GM19193 (cell line): Measurements from ENCODE around the gene BLMH.

Experiments used
- POLR2A ChIP-seq: IDR thresholded peaks from 4 replicates; pipeline ENCODE4 v1.6.1; 2011; ENCODE audit not compliant: insufficient read depth, insufficient read length; ENCODE audit errors: extremely low read depth

BLMH gene

DNA sequence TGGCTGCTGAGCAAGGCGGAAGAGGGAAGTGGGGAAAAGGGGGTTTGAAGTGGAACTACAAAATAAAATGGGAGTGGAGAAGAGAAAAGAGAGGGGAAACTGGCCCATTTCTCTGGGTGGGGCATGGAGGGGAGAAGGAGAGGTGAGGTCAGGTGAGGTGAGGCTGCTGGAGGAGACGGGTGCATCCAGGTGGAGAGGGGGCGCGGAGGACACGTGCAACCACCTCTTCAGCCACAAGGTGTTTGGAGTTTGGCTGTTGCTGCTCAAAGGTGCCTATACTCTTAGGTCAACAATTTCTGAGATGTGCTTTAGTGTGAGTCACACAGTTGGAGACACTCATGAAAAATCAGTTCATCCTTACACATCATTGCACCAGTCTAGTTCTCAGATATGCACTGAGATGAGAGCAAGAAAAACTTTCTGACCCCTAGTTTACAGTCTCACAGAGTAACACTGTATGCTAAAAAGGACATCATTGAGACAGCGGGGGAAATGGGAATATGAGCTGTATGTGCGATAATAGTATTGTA, 61.1 kb downstream of the BLMH start:
- no peak for TF ChIP-seq POLR2A

DNA sequence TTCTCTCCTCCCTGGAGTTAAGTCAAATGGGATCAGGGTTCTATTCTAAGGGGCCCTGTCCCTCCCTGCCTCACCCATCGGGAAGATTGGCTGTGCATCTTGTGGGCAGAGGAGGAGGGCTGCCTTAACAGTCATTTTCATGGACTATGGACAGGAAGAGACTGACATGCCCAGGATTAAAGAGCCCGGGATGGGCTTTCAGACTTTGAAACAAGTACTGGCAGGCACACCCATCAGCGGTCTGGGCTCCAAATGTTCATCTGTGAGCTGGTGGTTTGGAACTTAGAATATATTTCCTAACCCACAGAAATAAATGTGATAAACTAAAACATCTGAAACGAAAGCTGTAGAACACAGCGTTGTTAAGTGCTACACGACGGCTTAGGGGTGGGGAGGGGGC, 62.7 kb downstream of the BLMH start:
- TF ChIP-seq POLR2A: no peak

DNA sequence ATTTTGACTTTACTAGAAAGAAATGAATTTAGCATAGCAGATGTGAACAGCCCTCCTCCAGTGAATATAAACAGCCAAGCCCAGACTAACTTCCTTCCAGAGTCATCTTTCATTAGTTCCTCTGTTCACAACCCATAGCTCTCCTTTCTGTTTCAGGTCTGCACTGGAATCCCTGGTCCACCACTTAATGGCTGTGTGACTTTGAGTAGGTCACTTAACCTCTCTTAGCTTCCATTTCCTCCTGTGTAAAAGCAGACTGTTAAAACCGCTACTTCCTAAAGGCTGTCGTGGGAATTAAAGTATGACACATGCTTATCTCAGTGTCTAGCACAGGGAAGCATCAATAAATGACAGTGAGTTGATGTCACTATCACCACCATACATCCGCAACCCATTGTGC, 63.7 kb downstream of the BLMH start:
- no peak for TF ChIP-seq POLR2A

DNA sequence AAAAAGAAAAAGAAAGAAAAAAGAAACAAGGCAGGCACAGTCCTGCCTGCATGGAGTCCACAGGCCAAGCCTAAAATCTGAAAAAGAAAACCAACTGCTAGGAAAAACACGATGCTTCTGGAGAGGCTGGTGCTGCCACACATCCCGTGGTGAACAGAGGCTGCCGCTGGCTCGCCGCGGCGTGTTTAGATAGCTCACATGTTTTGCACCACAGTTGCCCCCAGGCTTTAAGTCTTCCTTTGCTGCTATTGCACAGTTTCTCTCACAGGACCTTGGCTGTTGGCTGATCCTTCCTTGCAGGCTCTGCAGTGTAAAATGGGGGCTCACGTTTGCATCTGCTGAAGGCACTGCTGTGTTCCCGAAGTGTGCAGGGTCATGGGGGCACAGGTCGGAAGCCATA, 64.9 kb downstream of the BLMH start:
- TF ChIP-seq POLR2A: no peak

DNA sequence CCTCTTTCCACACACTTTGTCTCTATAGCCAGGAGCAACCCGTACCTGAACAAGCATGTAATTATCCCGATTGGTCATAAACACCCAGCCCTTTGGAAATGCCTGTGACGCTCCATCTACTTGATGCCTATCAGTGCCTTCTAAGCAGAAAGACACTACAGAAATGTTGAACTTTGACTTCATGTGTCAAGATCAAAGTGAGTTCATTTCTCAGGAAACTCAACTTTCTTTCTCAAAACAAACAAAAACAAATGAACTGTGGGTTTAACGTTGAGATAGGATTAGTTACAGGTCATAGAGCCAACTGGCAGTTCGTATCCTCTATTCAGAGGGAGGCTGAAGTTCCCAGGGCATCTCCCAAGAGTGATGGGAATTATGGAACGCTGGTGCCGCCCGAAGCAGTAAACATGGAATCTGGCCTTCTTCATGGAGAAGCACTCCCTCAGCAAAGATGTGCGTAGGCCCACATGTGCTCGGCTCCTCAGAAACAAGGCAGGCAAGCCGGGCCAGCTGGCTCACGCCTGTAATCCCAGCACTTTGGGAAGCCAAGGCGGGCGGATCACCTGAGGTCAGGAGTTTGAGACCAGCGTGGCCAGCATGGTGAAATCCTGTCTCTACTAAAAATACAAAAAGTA, 65.7 kb downstream of the BLMH start:
- TF ChIP-seq POLR2A: no peak

DNA sequence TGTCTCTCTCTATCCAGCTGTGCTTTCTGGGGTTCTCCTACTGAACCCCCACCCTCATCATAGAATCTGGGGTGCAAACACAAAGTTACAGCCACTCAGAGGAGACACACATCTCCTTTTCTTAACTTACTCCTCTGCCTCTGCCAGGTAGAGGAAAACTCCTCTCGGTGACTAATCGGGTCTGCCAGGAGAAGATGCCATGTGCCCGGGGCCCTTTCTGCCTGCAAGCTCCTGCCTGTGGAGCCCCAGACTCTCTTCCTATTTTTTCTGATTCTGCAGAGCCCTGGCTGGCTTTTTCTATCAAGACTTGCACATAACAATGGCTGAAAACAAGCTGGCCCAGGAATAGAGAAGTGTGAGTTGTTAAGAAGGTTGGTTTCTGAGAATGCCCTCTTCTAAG, 66.6 kb downstream of the BLMH start:
- TF ChIP-seq POLR2A: no peak

DNA sequence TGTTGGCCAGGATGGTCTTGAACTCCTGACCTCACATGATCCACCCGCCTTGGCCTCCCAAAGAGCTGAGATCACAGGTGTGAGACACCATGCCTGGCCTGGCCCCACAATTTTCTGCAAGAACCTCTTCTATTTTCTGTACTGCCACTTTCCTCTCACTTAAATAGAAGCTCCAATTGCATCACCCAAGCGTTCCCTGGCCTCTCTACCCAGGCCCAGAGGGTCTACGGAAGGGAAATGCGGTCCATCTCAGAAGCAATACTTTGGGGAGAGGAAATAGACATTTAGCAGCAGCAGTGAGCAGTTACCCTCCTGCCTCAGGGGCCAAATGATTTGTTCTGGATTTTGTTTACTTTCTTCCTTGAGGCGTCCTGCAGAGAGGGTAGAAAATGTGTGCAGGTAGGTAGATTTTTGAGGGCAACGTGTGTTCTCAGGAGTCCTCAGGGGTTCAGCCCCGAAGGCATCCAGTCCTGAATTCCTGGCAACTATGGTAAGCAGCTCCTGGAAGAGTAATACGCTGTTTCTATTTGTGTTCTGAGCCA, 67.3 kb downstream of the BLMH start:
- no peak for TF ChIP-seq POLR2A

DNA sequence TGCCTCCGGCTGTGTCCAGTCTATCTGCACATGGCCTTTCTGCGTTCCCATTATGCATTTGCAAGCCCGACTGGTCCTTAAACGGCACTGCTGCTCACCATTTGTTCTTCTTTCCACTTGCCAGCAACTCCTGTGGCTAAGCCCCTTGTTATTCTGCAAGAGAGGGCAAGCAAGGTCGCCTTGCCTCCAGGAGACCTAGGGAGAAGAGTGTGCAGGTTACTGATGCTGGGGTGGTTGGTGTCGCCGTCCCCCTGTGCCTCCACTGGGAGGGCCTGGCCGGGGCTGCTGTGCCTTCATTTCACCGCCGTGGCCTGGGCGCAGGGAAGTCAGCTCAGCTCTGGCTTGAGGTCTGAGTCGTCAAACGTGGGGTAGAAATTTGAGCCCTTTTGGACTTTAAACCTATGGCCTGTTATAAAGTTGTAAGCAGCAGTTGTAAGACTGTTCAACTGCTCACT, 69.0 kb downstream of the BLMH start:
- no peak for TF ChIP-seq POLR2A

DNA sequence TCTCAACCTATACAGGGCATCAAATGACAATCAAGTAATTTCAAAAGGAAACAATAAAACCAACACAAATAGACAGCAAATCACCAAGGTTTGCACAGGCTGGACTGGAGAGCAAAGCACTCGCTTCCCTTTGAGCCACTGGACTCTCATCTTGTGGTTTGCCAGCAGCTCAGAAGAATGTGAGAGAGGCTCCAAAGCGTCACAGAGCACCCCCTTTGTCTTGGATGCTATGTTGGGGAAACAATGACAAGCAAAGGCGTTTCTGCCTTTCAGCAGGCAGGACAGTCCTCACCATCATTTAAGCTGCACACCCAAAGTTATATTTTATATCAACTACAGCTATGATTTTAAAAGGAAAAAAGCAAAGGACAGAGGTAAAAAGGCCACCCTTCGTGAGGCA, 69.5 kb downstream of the BLMH start:
- TF ChIP-seq POLR2A: no peak

DNA sequence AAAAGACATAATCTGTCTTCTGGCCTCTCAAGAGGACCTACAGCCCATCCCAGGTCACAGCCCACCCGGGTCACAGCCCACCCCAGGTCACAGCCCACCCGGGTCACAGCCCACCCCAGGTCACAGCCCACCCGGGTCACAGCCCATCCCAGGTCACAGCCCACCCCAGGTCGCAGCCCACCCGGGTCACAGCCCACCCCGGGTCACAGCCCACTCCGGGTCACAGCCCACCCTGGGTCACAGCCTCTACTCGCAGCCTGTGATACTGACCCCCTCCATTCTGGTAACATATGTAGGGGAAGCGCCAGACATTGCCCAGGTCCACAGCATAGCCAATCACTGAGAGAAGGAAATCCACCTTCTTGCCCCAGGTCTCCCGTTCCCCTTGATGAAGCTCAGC, 70.4 kb downstream of the BLMH start:
- TF ChIP-seq POLR2A: no peak

DNA sequence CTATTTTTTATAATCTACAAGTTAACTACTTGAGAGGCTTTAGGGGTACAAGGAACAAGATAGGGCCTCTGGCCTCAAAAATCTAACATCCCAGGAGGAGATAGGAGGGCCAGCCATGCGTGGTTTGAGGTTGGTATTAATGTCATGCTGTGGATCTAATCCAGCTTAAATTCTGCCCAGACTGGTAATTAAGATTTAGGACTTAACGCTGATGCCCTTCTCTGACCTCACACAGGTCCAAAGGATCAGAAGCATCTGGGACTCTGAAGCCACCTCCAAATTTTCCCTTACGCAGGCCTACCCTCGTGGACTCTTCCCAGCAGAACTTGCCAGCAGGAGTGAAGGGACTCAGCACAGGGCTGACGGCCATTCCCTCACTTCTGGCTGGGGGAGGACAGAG, 71.3 kb downstream of the BLMH start:
- TF ChIP-seq POLR2A: no peak

DNA sequence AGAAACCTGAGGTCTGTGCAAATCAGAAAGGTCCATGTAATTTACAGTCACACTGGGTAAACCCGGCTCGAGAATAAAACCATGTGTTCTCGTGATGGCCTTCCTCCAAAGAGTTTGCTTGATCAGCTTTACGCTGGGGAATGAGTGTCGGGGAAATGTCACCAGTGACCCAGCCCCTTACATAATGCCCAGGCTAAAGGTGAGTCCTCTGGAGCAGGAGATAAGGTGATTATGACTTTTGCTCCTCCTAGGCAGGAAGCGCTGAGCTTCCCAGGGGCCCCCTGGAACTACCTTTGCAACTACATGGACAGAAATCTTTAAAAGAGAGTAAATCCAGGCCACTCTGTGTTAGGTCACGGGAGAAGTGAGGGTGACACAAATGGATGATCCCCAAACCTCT, 71.9 kb downstream of the BLMH start:
- no peak for TF ChIP-seq POLR2A

DNA sequence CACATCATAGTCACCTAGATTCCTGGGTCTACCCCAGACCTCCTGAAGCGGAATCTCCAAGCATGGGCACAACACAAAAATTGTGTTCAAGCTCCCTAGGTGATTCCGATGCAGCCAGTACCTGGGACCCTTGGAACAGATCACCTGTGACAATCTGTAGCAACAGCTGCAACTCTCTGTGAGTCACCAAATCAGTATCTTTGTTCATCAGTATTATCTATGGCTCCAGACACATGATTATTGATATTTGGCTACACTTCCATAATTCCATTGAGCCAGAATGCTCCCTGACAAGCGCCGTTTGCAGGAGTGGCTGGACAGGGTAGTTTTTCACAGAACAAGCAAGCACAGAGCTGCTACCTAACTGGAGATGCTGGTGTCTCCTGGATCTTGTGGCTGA, 72.4 kb downstream of the BLMH start:
- no peak for TF ChIP-seq POLR2A

DNA sequence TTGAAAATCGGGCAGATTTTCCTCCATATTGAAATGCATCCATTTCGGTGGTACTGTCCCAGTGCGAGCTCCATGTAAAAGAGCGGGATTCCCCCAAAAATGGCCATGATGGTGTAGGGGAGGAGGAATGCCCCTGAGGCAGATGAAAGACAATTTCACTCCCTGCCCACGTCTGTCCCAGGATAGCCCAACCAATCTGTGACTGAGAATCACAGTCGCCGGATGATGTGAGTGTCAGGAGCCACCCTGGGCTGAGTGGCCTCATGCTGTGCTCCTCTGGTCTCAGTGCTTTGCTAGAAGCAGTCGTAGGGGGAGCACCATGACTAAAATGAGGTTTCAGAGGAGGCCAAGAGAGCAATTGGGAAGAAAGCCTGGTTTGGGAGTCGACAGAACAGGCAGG, 72.9 kb downstream of the BLMH start:
- no peak for TF ChIP-seq POLR2A

DNA sequence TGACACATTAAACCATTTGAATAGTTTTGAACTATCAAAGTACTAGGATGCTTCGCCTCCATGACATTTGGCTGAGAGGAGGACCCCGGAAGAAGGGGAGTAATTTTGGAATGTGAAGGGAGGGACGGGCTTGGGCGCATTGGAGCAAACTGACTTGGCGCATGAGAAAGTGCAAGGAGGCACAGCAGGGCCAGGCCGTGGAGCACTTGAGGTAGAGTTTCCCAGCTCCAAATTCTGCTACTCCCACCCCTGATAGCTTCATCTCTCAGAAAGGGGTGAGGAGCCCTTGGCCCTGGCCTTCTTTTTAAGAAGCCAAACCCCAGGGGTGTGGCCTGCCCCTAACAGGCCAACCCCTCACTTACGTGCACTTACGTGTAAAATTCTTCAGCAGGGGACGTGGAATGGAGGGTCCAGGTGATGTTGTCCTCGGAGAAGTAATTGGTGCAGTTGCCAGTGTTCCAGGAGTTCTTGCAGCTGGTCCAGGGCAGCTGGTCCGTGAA, 73.9 kb downstream of the BLMH start:
- no peak for TF ChIP-seq POLR2A

DNA sequence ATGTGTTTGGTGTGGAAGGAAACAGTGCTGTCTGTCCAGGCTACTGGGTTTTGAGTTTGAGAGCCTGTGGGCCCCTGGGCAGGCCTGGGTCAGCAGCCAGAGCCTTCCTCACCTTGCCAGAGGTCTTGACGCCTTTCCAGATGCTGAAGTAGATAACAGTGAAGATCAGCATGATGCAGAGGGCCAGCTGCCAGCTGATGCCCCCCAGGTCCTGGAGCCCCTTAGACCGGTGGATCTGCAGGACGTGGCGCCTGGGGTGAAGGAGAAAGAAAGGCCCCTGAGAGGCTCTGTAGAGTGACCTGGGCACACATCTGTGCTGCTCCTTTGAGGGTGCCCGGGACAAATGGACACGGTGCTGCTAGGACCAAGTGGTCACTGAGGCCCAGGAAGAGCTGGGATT, 74.7 kb downstream of the BLMH start:
- TF ChIP-seq POLR2A: no peak
